ENCODE results near the gene DDX47. TPM values are rescaled to one million over a fixed set of nuclear protein-coding genes. Genes with fewer than 3 reads are reported as not detected.
A peak's percentile ranks its signal among the peaks of the same experiment; 100 is the strongest.

The DDX47 gene
- total and polyA plus RNA-seq, 4 donors: 20.2 to 37.2 (median 25.9) TPM

GRCh38 chr12:12779007-12779406 lies 34.1 kb upstream of the DDX47 start:
- H3K9ac ChIP-seq (ENCODE audit: low read depth in 1 of 2, low read length in 2 of 2): no peak overlapping the region
- no peak for DNase-seq (ENCODE audit: low spot score)
- no peaks in the 10 kb centered on the region for H3K36me3 ChIP-seq (ENCODE audit: control insufficient read depth in 4 of 4, insufficient read depth in 3 of 4, low read depth in 1 of 4, low read length in 3 of 4)
- H3K27me3 ChIP-seq (ENCODE audit: control insufficient read depth in 4 of 4, insufficient read depth in 4 of 4, low read length in 3 of 4): no peaks in the 10 kb centered on the region
- H3K27ac ChIP-seq (ENCODE audit: low read depth in 1 of 2, low read length in 2 of 2): no peak overlapping the region
- H3K4me1 ChIP-seq (ENCODE audit: control insufficient read depth in 4 of 4, insufficient read depth in 4 of 4, low read length in 3 of 4): no peaks in the 10 kb centered on the region
- TF ChIP-seq HNF4G (IDR thresholded peaks at IDR 0.05): no peak
- no peak for TF ChIP-seq YY1 (IDR thresholded peaks at IDR 0.05)
- no peak for TF ChIP-seq SP1 (IDR thresholded peaks at IDR 0.05)
- TF ChIP-seq RAD21 (IDR thresholded peaks at IDR 0.05): no peak
- H3K4me3 ChIP-seq (ENCODE audit: low read depth in 1 of 3, low read length in 3 of 3): no peak overlapping the region
- WGBS: 91% methylated on average over 2 of the region's 2 CpGs
- H3K9me3 ChIP-seq (ENCODE audit: control insufficient read depth in 4 of 4, low read length in 3 of 4): no peaks in the 10 kb centered on the region

- H3K27ac ChIP-seq (ENCODE audit: low read depth in 1 of 2, low read length in 2 of 2): no peak overlapping the region
- H3K4me1 ChIP-seq (ENCODE audit: control insufficient read depth in 4 of 4, insufficient read depth in 4 of 4, low read length in 3 of 4): no peaks in the 10 kb centered on the region
- DNase-seq (ENCODE audit: low spot score): no peak
- no peaks in the 10 kb centered on the region for H3K27me3 ChIP-seq (ENCODE audit: control insufficient read depth in 4 of 4, insufficient read depth in 4 of 4, low read length in 3 of 4)
- no peak overlapping the region for H3K9ac ChIP-seq (ENCODE audit: low read depth in 1 of 2, low read length in 2 of 2)
- no peak for TF ChIP-seq FOXA1 (IDR thresholded peaks at IDR 0.05)
- TF ChIP-seq RXRA (IDR thresholded peaks at IDR 0.05): no peak
- TF ChIP-seq JUND (IDR thresholded peaks at IDR 0.05): peak in 1 of 2 donors; percentile 15
- H3K4me3 ChIP-seq (ENCODE audit: low read depth in 1 of 3, low read length in 3 of 3): no peak overlapping the region
- 46% methylated on average over 3 of the region's 3 CpGs for WGBS
- H3K9me3 ChIP-seq (ENCODE audit: control insufficient read depth in 4 of 4, low read length in 3 of 4): no peaks in the 10 kb centered on the region
- H3K36me3 ChIP-seq (ENCODE audit: control insufficient read depth in 4 of 4, insufficient read depth in 3 of 4, low read depth in 1 of 4, low read length in 3 of 4): no peaks in the 10 kb centered on the region
These were observed 33.6 kb upstream of the DDX47 start for GRCh38 chr12:12779529-12779928.

DNA sequence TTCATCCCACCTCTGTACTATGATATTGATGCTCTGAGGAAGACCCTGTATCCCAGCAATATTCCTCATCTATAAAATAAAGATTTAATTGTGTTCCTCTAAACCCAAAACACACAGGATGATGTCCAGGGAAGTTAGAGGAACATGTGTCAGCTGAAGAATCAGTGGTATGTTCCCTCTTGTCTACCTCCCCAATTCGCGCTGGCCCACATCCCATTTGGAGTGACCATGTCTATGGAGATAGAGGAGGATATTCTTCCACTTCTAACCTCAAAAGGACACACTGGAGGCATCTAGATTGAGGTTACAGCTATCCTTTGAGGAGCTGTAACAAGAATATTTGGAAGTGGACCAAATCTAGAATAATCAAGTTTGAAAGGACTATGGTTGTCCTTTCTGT lies 29.0 kb upstream of the DDX47 start:
- Histone ChIP-seq H3K4me3 (ENCODE audit: low read depth in 1 of 3, low read length in 3 of 3) (no peak overlapping the region), H3K4me1 (ENCODE audit: control insufficient read depth in 4 of 4, insufficient read depth in 4 of 4, low read length in 3 of 4) (peaks cover 0 to 23% (median 15%) of the 10 kb centered on the region in 4 donors), H3K9me3 (ENCODE audit: control insufficient read depth in 4 of 4, low read length in 3 of 4) (no peaks in the 10 kb centered on the region), H3K9ac (ENCODE audit: low read depth in 1 of 2, low read length in 2 of 2) (no peak overlapping the region), H3K27ac (ENCODE audit: low read depth in 1 of 2, low read length in 2 of 2) (peak overlapping the region in 1 of 2 donors; percentile 67), H3K27me3 (ENCODE audit: control insufficient read depth in 4 of 4, insufficient read depth in 4 of 4, low read length in 3 of 4) (no peaks in the 10 kb centered on the region), H3K36me3 (ENCODE audit: control insufficient read depth in 4 of 4, insufficient read depth in 3 of 4, low read depth in 1 of 4, low read length in 3 of 4) (no peaks in the 10 kb centered on the region)
- TF ChIP-seq RAD21 (IDR thresholded peaks at IDR 0.05) (no peak), YY1 (IDR thresholded peaks at IDR 0.05) (no peak), FOXA2 (IDR thresholded peaks at IDR 0.05) (no peak), JUND (IDR thresholded peaks at IDR 0.05) (no peak), TAF1 (conservative IDR thresholded peaks at IDR 0.05) (no peak), HNF4A (conservative IDR thresholded peaks at IDR 0.05) (no peak), RXRA (IDR thresholded peaks at IDR 0.05) (no peak), HNF4G (IDR thresholded peaks at IDR 0.05) (no peak), EGR1 (IDR thresholded peaks at IDR 0.05; ENCODE audit: low read depth in 2 of 2) (no peak), ZBTB33 (IDR thresholded peaks at IDR 0.05) (no peak), FOXA1 (IDR thresholded peaks at IDR 0.05) (no peak), SP1 (IDR thresholded peaks at IDR 0.05) (no peak)
- TF ChIP-seq, protein P1, sequence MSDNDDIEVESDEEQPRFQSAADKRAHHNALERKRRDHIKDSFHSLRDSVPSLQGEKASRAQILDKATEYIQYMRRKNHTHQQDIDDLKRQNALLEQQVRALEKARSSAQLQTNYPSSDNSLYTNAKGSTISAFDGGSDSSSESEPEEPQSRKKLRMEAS (IDR thresholded peaks at IDR 0.05): no peak
- TF ChIP-seq, protein P2, sequence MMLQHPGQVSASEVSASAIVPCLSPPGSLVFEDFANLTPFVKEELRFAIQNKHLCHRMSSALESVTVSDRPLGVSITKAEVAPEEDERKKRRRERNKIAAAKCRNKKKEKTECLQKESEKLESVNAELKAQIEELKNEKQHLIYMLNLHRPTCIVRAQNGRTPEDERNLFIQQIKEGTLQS (IDR thresholded peaks at IDR 0.05): no peak
- WGBS: 98% methylated on average over 2 of the region's 2 CpGs
- DNase-seq (ENCODE audit: low spot score): no peak
